ENCODE data around the gene NPTX2.

The NPTX2 gene

DNA sequence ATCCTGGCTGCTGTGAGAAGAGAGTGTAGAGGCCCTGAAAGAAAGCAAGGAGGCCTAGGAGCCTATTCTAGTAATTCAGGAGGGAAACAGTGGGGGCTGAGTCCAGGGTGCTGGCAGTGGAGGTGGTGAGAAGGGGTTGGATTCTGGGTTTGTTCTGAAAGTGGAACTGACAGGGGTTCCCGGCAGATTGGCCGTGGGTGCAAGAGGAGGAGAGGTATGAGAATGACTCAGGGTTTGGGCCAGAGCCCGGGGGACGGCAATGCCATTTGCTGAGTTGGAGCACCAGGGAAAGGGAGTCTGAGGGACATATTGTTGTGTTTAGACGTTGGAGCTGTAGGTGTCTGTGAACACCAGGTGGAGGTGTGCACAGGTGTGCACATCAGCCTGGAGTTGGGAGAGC lies 38.5 kb downstream of the NPTX2 start:
- no peak for DNase-seq

DNA sequence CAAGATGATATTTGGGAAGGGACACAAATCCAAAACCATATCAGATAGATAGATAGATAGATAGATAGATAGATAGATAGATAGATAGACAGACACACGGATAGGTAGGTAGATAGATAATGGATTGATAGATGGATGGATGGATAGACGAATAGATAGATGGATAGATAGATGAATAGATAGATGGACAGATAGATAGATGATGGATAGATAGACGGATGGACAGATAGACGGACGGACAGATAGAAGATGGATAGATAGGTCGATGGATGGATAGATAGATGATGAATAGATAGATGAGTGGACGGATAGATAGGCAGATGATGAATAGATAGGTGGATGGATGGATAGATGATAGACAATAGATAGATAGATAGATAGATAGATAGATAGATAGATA lies 39.8 kb downstream of the NPTX2 start:
- DNase-seq: no peak

DNA sequence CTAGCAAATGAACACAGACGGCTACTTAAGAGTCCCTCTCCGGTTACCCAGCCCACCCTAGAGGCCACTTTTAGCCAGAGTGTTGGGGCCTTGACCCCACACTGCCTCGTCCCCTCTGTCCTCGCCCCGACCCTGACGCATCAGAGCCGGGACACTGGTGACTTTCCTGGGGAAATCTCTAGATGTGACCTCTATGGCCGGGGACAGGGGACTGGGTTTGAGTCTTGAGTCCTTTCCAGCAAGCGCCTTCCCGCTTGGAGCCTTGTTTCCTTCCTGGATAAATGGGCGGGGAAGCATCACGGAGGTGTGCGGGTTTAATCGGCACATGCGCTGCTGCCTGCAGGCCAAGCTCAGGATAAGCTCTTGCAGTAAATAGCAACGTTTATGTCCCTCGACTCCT lies 40.7 kb downstream of the NPTX2 start:
- DNase-seq: no peak

DNA sequence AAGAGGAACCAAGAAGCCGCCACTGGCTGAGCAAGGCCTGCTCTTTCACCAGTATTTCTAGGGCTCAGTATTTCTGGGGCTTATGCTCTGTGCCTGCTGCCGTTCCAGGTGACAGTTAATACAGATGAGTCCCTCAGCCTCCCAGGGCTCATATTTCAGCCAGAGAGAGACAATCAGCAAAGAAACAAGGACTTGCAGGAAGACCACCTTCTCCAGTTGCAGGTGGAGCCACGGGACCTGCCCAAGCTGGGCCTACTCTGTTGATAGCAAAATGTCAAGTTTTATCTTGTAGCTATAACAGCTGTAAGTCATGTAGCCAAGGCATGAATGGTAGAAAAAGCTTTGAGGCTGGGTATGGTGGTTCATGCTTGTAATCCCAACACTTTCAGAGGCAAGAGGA lies 42.7 kb downstream of the NPTX2 start:
- DNase-seq: no peak

DNA sequence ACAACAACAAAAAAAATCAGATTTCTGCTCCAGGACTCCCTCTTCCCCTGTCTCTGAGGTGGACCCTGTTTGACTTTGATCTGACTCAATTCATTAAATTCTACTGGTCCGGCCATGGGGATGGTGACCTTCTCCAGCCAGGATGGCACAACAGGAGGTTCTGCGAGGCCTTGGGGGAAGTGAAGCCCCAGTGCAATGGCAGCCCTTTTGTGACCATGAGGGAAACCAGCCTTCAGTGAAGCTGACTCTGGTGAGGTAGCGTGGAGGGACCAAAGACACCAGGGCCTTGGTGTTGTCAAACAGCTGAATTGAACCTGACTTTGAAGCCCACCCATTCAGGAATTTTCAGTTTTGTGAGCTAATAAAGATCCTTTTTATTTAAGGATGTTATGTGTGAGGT lies 44.5 kb downstream of the NPTX2 start:
- DNase-seq: no peak

DNA sequence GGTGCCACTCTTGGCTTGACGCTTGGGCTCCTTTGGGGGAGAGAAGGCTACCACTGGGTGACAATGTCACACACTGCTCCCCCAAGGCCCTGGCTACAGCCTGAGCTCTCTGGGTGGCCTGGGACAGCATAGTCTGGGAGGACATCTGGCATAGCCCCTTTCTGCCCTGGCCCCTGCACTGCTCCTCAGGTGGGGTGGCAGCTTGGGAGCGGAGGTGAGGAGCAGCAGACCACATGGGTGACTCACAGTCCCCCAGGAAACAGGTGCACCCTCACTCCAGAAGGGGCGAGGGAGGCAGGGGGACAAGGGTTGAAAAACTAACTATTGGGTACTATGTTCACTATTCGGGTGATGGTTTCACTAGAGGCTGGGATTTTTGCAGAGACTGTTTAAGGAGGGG lies 45.2 kb downstream of the NPTX2 start:
- DNase-seq: no peak

DNA sequence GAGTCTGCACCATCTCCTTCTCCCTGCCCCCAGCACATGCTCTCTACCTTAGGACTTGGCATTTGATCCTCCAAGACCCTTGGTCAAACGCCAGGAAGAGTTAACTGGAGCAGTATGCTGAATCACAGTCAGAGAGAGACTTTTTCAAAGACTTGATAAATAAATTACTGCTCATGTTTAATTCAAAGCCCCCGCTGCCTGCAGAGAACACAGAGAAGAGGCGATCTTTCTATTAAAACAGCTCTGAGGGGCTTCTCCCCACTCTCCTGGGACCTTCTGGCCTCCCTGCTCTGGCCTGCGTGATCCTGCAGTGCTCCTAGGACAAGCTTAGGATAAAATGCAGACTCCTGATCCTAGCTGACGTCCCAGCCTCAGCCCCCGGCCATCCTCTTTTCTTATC lies 47.8 kb downstream of the NPTX2 start:
- DNase-seq: no peak

DNA sequence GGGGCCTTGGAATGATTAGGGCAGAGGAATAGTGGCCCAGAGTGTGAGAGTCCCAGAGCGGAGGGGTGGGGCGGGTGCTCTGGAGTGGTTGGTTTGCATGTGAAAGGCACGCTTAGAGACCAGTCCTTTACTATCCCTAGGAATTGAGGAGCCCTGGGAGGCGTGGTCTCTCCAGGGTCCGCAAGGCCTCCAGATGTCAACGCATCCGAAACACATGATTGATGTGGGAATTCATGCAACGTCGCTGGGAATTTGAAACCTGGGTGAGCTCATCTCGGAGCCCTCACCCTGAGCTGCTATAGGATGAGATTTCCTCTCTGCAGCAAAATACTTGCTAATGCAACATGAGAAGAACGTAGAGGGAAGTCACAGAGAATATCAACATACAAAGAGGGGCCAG lies 51.2 kb downstream of the NPTX2 start:
- no peak for DNase-seq

DNA sequence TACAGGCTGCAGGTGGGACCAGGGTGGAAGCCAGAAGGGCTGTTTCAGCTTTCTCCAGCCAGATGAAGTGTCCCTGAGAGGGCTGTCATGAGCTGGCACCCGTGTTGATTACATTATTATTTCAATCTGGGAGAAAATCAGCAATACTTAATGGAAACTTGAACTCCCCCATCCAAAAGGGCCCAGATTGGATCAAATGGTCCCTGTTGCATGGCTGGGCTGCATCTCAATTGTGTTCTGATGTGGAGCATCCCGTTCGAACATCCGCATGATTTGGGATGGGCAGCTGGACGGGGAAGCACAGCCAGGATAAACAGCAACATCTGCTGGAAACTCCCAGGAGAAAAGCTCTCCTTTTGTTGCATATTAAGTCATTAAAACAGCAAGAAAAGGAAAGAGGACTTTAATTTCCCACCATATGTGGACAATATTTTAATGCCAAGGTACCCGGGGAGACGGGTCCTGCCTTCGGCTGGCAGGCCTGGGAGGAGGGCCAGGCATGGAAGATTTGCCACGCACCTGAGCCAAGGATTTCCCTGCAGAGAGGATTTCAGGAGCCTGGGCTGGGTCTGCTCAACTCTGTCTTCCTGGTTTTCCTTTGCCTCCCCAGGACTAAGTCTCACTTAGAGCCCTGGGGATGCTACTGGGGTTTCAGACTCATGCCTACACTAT lies 52.4 kb downstream of the NPTX2 start:
- DNase-seq: no peak

DNA sequence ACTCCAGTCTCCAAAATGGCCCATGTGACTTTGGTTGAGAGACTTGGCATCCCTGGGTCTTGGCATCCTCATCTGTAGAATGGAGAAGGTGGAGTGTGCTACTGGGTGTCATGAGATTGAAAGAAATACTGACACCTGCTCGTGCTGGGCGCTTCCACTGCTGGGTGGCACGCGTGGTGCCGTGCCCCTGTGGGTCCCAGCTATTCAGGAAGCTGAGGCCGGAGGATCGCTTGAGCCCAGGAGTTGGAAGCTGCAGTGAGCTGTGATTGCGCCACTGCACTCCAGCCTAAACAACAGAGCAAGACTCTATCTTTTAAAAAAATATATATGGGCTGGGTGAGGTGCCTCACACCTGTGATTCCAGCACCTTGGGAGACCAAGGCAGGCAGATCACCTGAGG lies 53.1 kb downstream of the NPTX2 start:
- no peak for DNase-seq

DNA sequence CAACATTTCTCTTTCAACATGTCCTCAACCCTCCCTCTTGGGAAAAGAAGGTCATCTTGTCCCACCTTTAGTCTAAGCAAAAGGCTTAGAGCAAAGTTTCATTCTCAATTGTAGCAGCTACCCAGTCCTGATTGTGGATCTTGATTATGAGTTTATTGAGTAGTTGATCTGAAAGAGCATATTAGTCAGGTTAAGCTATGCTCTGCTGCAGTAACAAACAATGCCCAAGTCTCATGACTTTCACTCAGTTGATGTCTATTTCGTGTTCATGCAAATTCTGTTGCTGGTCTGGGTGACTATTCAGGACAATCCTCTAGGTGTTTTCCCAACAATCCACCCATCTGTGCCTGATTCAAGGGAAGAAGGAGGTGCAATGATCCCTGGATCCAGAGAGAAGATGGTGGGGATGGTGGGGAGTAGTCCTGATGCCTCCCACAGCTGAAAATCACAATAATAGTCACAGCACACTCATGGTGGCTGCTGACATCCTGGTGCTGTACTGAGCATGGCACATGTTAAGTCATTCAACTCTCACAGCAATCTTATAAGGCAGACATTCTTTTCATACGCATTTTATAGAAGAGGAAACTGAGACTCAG lies 54.7 kb downstream of the NPTX2 start:
- DNase-seq: no peak

DNA sequence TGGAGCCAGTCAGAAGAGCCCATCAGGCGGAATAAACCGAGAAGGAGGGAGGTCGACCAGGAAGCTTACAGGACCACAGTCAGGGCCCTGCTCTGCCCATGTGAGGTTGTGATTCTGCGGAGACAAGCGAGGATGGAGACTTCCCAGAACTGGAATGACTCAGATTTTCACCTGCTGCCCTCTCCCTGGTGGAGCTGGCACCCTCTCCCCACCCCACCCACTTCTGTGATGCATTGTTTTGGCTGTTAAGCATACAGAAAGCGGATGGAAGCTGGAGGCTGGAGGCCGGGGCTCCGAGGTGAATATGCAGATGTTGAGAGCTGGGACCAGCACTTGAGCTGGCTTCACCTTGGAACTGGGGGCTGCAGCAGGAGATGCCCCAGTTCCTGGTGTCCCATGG lies 57.4 kb downstream of the NPTX2 start:
- no peak for DNase-seq

DNA sequence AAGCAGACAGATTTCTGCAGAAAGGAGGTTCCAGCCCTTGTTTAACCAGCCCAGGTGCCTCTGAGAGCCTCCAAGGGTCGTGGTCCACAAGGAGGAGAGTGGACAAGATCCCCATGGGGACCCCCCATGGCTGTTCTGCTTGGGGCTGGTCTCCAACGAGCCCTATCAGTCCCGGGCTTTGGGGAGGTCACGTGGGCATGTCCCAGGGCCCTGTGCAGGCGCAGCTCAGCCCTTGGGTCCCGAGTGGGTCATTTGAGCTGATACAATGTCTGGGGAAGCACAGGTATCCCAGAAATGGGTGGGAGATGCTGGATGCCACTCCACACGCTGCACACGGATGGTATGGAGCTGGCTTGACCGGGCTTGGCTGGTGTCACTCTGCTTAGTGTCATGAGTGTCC lies 57.8 kb downstream of the NPTX2 start:
- DNase-seq: no peak

DNA sequence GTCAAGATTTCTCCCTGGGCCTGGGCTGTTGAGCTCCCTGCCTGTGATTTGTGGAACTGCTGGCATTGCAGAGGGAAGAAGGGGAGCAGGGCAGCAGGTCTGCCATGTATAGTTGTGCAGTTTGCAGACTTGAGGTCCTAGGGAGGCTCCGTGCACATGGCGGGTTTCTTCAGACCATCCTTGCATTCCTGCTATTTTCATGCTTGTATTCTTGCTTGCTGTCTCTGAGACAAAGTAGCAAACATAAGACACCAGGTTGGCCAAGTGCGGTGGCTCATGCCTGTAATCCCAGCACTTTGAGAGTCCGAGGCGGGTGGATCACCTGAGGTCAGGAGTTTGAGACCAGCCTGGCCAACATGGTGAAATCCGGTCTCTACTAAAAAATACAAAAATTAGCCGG lies 61.1 kb downstream of the NPTX2 start:
- no peak for DNase-seq

All from stimulated activated CD4-positive, alpha-beta T cell treated with anti-CD3 and anti-CD28 coated beads, Interleukin-4, amount 100 ng/mL, for 24 hours (primary cell).